ENCODE measurements around the gene ISG15. TPM values are rescaled to one million over a fixed set of nuclear protein-coding genes. Genes with fewer than 3 reads are reported as not detected.

ISG15 gene
- total and polyA plus RNA-seq, 9 of the 15 experiments (the other 6 are each of a cell fraction or from before 2014, with no cell fraction given), result 0.40 to 58.3 (median 12.2) TPM

- 0 out of 2 replicates have a peak, but pooled peaks have one; percentile 4 for TF ChIP-seq USF1 (CRISPR knock-in tag; IDR thresholded peaks at IDR 0.05)
- TF ChIP-seq ZNF449 (CRISPR knock-in tag; IDR thresholded peaks at IDR 0.05), result no peak
- no peak for TF ChIP-seq PPARD (CRISPR knock-in tag; IDR thresholded peaks at IDR 0.05)
- peak in 1 of 2 experiments; percentile 78; a peak in 1 of 4 replicates for TF ChIP-seq MAZ (CRISPR knock-in tag; conservative IDR thresholded peaks at IDR 0.05 in 1 of 2, IDR thresholded peaks at IDR 0.05 in 1 of 2)
- peak; percentile 97 for TF ChIP-seq SMAD4 (CRISPR knock-in tag; conservative IDR thresholded peaks at IDR 0.05)
- TF ChIP-seq MTA2 (IDR thresholded peaks at IDR 0.05; ENCODE audit: low read depth), result peak; percentile 33; the same call in 1 of the 2 replicates
- TF ChIP-seq ZNF609 (CRISPR knock-in tag; IDR thresholded peaks at IDR 0.05; ENCODE audit: borderline replicate concordance), result no peak
- peak; percentile 80; the same call in 1 of the 2 replicates for TF ChIP-seq ZNF766 (CRISPR knock-in tag; conservative IDR thresholded peaks at IDR 0.05)
- no peak for TF ChIP-seq NFIX (CRISPR knock-in tag; IDR thresholded peaks at IDR 0.05; ENCODE audit: low read depth)
- TF ChIP-seq SAP30 (IDR thresholded peaks at IDR 0.05; ENCODE audit: borderline replicate concordance, insufficient read depth, low read depth, low read length, poor library complexity, severe bottlenecking), result no peak
- TF ChIP-seq ERF (CRISPR knock-in tag; IDR thresholded peaks at IDR 0.05), result no peak
- no peak for TF ChIP-seq SMARCB1 (IDR thresholded peaks at IDR 0.05; ENCODE audit: insufficient read length, low read depth)
- peak; percentile 51; the same call in 1 of the 2 replicates for TF ChIP-seq TEAD2 (tag; IDR thresholded peaks at IDR 0.05)
- no peak for TF ChIP-seq ZNF23 (CRISPR knock-in tag; IDR thresholded peaks at IDR 0.05)
- TF ChIP-seq MYNN (IDR thresholded peaks at IDR 0.05), result peak; percentile 38; the same call in 1 of the 2 replicates
- TF ChIP-seq MYNN (CRISPR knock-in tag; IDR thresholded peaks at IDR 0.05), result no peak
- TF ChIP-seq HOMEZ (CRISPR knock-in tag; IDR thresholded peaks at IDR 0.05), result no peak
- no peak for TF ChIP-seq ZNF717 (CRISPR knock-in tag; IDR thresholded peaks at IDR 0.05)
These were observed 8.3 kb upstream of the ISG15 start (continued) for GRCh38 chr1:1004780-1005697.
